ENCODE results near the gene LIME1.
A peak's percentile ranks its signal among the peaks of the same experiment; 100 is the strongest.

Gene LIME1, protein sequence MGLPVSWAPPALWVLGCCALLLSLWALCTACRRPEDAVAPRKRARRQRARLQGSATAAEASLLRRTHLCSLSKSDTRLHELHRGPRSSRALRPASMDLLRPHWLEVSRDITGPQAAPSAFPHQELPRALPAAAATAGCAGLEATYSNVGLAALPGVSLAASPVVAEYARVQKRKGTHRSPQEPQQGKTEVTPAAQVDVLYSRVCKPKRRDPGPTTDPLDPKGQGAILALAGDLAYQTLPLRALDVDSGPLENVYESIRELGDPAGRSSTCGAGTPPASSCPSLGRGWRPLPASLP

DNA sequence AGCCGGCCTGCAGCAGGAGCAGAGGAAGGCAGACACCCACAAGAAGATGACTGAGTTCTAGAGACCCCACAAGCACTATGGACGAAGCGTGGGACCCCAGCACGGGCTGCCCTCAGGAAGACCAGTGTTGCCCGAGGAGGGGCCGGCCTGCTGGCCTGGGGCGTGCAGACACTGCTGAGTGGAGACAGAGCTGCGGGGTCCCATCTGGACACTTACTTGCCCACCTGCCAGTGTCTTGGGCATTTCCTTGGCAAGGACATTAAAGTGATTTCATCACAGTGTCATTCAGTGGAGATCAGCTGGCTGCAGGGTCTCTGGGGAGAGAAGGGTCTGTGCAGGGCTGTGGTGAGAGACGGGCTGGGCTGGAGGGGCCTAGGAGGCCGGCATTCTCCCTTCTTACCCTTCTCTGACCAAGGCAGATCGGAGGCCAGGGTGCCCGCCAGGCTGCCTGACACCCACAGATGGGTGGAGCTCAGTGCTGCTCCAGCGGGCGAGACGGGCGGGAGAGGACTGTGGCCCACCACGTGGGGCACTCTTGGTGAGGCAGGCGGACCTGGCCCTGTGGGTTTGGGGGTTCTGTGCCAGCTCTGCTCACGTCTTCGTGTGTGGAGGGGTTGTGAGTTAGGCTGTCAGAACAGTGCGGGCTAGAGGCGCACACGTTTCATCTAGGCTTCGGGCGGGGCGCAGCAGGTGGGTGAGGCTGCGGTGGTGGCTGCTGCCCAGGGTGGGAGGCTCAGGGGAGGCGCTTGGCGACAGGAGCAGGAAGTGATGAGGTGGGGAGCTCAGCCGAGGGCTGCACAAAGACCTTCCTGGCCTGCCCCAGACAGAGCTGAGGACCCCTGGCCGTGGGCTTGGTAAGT, at the start of gene LIME1:
TSS of gene LIME1 (plus strand) at position 806 of the 860 bp plus-strand sequence. CDS start 886 bp downstream, outside the sequence.
- ATAC-seq: peak; percentile 43 to 47

DNA sequence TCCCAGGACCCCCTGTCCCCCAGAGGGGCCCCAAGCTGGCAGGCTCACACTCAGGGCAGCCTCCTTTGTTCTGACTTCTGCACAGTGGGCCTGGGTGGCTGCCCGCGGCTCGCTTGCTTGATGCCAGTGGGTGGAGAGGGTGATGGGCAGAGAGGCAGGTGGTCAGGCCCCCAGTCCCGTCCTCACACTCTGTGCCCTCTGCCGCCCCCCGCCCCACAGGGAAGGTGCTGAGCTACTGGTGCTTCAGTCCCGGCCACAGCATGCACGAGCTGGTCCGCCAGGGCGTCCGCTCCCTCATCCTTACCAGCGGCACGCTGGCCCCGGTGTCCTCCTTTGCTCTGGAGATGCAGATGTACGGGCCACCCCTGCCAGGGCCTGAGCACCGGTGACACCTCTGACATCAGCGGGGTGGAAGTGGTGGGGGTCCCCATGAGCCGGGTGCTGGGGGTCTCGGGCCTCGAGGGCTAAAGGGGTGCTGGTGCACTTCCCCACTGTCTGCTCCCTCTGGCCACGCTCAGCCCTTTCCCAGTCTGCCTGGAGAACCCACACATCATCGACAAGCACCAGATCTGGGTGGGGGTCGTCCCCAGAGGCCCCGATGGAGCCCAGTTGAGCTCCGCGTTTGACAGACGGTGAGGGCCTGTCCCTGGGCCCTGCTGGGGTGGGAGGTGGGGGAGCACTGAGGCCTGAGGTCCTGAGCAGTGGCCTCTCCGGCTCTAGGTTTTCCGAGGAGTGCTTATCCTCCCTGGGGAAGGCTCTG, 48.9 kb upstream of the LIME1 start:
- no peak for ATAC-seq

DNA sequence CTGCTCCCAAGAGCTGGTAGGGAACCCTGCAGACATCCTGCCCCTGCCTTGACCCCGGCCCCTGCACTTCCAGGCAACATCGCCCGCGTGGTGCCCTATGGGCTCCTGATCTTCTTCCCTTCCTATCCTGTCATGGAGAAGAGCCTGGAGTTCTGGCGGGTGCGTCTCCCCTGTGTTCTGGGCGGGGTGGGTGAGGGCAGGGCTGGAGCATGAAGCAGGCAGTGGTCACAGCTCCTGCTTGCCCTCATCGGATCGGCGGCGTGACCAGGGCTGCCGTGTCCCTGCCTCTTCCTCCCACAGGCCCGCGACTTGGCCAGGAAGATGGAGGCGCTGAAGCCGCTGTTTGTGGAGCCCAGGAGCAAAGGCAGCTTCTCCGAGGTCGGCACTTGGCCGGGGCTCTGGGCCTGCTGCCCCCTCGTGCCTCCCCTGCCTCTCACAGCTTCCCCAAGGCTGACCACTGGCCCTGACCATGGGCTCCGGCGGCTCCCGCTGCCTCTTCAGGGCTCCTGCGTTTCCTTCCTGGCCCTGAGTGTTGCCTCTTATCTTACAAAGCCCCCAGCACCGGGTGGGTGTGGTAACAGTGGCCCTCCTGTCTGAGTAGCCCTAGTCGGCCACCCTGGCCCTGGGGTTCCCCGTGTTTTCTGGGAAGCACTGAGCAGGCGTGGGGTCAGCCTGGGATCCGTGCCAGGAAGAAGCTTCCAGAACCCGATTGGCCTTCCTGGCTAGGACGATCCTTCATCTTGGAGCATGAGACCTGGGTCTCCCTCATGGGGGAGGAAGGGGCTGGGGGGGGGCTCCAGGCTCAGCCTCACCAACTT, 48.0 kb upstream of the LIME1 start:
- ATAC-seq: no peak

DNA sequence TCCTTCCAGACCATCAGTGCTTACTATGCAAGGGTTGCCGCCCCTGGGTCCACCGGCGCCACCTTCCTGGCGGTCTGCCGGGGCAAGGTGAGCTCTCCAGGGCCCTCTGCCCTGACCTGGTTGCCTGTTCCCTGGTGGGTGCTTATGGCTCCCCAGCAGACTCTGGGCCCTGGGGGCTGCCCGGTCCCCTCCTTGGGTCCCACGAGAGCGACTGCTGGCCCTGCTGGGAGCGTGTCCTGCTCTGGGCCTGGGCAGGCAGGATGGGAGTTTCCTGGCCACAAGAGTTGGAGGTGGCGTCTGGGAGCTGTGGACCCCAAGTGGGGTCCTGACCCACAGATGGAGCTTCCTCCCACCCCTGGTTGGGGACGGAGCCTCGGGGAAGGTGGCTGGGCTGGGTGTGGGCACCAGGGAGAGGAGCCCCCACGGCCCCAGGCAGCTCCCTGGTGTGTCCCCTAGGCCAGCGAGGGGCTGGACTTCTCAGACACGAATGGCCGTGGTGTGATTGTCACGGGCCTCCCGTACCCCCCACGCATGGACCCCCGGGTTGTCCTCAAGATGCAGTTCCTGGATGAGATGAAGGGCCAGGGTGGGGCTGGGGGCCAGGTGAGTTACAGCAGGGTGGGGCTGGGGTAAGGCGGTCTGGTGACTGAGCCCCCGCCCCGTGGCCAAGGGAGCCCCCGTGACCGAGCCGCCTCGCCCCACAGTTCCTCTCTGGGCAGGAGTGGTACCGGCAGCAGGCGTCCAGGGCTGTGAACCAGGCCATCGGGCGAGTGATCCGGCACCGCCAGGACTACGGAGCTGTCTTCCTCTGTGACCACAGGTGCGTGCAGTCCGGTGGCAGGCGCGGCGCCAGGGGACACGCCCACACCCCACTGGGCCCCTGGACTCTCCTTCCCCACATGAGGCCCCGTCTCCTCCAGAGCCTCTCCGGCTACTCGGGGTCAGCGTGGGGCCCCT, 47.1 kb upstream of the LIME1 start:
- ATAC-seq: no peak

DNA sequence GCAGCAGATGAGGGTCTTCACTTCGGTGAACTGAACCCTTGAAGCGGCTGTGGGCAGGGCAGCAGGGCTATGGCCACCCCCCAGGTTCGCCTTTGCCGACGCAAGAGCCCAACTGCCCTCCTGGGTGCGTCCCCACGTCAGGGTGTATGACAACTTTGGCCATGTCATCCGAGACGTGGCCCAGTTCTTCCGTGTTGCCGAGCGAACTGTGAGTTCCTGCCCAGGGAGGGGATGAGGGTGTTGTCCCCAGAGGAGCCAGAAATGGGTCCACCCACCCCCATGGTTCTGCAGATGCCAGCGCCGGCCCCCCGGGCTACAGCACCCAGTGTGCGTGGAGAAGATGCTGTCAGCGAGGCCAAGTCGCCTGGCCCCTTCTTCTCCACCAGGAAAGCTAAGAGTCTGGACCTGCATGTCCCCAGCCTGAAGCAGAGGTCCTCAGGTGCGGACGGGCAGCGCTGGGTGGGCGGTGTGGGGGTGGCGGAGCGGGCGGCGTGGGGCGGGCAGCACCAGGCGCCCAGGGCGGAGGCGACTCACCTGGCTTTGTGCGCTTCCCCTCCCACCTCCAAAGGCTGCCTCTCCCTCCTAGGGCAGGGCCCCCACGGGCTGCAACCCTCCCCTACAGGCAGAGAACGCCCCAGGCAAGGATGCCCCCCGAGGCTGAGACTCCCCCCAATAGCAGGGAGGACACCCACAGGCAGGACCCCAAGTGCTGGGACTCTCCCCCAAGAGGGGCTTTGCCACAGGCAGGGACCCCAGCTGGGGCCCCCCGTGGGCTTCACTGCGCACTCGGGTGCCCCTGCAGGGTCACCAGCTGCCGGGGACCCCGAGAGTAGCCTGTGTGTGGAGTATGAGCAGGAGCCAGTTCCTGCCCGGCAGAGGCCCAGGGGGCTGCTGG, 46.2 kb upstream of the LIME1 start:
- no peak for ATAC-seq

DNA sequence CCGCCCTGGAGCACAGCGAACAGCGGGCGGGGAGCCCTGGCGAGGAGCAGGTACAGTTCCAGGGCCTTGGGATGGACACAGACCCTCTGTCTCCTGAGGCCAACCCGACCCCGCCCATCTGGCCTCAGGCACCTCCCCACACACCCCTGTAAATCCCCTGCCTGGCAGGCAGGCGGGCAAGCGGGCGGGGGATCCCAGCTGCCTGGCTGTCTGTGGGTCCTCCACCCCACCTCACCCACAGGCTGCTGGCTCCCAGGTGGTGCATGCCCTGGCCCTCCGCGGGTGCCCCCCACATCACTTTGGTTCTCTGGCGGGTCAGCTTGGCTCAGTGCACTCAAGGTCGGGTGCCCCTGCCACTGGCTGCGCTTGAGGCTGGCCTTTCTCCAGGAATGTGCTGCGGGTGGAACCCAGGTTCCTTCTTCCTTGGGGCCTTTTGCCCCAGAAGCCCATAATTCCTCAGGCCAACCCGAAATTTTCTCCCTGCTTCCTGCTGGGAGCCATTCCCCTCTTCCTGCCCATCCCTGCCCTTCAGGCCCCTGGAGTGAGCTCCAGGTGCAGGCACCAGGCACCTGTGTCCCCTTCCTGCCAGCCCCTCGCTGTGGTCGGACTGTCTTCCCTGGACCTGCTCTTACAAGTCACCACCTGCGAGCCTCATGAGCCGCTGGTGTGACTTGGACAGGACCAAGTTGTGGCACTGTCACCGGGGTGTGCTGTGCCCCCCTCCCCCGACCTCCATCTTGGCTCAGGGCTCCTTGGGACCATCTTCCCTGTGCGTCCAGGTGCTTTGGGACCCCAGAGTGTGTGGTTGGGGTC, 45.4 kb upstream of the LIME1 start:
- ATAC-seq: no peak

DNA sequence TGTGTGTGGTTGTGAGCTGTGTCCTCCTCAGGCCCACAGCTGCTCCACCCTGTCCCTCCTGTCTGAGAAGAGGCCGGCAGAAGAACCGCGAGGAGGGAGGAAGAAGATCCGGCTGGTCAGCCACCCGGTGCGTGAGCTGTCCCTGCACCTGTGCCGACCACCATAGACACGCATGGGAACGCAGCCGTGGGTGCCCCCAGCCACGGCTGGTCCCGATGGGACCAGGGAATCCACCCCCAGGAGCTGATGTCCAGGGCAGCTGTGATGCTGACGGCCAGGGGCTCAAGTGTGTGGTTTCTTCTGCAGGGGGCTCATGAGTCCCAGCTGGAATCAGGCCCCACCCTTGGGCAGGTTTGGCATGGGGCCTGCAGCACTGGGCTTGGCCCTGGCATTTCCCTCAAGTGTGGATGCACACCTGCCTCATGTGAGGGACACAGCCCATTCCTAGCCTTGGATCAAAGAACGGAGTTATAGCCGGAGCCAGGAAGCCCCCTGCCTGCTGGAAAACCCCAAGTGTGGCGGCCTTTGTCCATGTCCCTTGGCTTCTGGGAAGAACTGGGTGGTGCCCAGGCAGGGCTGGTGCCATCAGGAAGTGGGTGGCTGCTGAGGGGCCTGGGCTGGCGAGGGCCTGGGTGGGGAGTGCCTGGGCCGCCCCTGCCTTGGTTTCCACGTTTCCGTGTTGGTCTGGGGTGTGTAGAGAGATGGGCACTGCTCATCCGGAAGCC, 44.6 kb upstream of the LIME1 start:
- ATAC-seq: no peak

DNA sequence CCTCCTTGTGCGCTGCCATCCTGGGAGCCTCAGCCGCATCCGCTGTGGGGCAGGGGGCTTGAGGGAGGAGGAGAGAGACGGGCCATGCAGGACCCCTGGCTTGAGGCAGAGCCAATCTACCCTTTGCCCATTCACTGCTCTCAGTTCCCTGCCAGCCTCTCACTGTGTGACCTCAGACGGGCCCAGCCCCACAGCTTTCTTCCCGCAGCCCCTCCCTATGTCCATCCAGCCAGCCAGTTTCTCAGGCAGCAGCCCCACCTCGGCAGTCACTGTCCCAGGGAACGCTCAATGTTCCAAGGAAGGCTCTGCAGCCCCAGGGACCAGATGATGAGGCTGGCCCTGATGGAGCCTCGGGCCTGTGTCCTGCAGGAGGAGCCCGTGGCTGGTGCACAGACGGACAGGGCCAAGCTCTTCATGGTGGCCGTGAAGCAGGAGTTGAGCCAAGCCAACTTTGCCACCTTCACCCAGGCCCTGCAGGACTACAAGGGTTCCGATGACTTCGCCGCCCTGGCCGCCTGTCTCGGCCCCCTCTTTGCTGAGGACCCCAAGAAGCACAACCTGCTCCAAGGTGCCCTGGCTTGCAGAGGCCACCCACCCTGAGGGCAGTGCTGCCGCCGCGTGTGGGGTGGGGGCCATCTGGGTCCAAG, 43.9 kb upstream of the LIME1 start:
- ATAC-seq: no peak

DNA sequence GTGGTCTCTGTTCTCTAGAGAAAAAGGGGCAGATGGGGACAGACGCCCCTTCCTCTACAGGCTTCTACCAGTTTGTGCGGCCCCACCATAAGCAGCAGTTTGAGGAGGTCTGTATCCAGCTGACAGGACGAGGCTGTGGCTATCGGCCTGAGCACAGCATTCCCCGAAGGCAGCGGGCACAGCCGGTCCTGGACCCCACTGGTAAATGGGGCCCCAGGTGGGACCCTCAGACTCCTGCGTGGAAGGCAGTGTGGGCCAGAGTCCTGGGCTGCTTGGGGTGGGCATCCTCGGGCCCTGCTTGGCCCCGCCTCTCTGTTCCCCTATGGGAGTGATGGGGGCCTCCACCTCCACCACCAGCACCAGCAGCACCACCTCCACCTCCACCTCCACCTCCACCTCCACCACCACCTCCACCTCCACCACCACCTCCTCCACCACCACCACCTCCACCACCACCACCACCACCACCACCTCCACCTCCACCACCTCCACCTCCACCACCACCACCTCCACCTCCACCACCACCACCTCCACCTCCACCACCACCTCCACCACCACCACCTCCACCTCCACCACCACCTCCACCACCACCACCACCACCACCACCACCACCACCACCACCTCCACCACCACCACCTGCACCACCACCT, 43.3 kb upstream of the LIME1 start:
- no peak for ATAC-seq

DNA sequence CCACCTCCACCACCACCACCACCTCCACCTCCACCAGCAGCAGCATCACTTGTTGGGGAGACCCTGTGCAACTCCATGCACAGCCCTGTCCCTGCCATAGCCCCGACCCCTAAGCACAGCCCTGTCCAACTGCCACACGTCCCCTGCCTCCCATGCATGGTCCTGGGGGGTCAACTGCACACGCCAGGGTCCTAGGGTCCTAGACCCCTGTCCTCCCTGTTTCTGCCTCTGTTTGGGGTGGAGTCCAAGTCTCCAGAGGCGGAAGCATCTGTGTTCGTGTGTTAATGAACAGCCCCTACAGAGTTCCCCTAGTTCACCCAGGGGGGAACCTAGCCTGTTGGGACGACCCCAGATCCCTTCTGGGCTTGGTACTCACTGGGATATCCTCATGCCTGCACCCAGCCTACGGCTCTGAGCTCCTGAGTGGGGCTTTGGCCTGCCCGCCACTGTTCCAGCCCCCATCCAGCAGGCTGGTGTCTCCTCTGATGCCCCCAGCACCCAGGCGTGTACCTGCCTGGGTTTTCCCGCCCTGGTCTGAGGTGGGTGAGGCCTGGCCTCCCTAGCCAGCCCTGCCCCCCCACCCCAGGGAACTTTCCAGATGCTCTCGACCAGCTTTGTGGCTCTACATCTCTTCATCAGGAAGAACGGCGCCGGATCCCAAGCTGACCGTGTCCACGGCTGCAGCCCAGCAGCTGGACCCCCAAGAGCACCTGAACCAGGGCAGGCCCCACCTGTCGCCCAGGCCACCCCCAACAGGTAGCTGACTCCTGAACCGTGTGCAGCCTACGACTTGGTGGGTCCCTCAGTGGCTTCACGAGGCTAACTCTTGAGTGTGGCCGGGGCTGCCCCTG, 42.5 kb upstream of the LIME1 start:
- ATAC-seq: no peak

DNA sequence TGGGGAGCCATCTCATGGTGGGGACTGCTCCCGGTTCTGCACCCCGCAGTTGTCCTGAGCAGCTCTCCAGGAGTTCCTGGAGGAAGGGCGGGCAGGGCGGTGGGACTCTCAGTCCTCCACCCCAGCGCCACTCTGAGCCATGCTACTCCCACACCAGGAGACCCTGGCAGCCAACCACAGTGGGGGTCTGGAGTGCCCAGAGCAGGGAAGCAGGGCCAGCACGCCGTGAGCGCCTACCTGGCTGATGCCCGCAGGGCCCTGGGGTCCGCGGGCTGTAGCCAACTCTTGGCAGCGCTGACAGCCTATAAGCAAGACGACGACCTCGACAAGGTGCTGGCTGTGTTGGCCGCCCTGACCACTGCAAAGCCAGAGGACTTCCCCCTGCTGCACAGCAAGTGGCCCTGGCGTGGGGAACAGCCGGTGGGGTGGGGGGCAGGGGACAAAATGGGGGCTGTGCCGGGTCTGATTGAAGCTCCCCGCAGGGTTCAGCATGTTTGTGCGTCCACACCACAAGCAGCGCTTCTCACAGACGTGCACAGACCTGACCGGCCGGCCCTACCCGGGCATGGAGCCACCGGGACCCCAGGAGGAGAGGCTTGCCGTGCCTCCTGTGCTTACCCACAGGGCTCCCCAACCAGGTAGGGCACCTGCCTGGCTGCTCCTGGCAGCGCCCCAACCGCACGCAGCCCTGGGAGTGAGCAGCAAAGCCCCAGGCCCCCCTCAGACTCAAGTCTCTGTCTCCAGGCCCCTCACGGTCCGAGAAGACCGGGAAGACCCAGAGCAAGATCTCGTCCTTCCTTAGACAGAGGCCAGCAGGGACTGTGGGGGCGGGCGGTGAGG, 41.7 kb upstream of the LIME1 start:
- no peak for ATAC-seq

DNA sequence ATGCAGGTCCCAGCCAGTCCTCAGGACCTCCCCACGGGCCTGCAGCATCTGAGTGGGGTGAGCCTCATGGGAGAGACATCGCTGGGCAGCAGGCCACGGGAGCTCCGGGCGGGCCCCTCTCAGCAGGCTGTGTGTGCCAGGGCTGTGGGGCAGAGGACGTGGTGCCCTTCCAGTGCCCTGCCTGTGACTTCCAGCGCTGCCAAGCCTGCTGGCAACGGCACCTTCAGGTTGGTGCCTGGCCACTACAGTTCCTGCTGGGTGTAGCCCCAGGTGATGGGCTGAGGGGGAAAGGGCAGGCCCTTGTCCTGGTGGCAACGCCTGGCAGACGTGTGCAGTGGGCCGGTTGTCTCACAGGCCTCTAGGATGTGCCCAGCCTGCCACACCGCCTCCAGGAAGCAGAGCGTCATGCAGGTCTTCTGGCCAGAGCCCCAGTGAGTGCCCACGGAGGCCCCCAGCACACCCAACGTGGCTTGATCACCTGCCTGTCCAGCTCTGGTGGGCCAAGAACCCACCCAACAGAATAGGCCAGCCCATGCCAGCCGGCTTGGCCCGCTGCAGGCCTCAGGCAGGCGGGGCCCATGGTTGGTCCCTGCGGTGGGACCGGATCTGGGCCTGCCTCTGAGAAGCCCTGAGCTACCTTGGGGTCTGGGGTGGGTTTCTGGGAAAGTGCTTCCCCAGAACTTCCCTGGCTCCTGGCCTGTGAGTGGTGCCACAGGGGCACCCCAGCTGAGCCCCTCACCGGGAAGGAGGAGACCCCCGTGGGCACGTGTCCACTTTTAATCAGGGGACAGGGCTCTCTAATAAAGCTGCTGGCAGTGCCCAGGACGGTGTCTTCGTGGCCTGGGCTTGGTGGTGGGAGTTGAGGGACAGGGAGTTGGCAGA, 40.8 kb upstream of the LIME1 start:
- no peak for ATAC-seq

DNA sequence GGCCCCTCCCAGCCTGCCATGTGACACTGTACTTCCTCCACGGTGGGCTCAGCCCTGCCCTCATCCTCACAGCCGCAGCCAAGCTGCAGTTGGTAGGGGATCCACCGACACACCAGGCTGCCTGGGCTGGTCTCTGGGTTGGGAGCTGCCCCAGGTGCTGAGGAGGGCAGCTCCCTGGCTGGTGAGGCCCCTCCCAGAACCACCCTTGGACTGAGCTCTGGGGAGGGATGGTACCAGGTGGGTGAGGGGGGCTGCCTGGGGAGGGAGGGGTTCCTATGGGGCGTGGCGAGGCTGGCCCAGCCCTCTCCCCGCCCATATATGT, 40.2 kb upstream of the LIME1 start:
- peak; percentile 19 to 22 for ATAC-seq

DNA sequence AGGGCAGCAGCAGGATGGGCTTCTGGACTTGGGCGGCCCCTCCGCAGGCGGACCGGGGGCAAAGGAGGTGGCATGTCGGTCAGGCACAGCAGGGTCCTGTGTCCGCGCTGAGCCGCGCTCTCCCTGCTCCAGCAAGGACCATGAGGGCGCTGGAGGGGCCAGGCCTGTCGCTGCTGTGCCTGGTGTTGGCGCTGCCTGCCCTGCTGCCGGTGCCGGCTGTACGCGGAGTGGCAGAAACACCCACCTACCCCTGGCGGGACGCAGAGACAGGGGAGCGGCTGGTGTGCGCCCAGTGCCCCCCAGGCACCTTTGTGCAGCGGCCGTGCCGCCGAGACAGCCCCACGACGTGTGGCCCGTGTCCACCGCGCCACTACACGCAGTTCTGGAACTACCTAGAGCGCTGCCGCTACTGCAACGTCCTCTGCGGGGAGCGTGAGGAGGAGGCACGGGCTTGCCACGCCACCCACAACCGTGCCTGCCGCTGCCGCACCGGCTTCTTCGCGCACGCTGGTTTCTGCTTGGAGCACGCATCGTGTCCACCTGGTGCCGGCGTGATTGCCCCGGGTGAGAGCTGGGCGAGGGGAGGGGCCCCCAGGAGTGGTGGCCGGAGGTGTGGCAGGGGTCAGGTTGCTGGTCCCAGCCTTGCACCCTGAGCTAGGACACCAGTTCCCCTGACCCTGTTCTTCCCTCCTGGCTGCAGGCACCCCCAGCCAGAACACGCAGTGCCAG, 39.7 kb upstream of the LIME1 start, which contains the start of gene TNFRSF6B:
TSS of gene TNFRSF6B (plus strand) at position 25 of the 729 bp plus-strand sequence. CDS start at position 141, 116 bp downstream.
- ATAC-seq: peak; percentile 3 to 10

All from activated CD4-positive, CD25-positive, alpha-beta regulatory T cell treated with anti-CD3 and anti-CD28 coated beads, Interleukin-2, amount 50 U/mL, for 24 hours (primary cell).